Epidermal melanocyte (primary cell): ENCODE results near the gene MAP3K3.

Experiments
- DNase-seq: peaks from one replicate; pipeline ENCODE4 v3.0.0; 2011; ENCODE audit warnings: low spot score; ENCODE audit not compliant: insufficient read length

The MAP3K3 gene

GRCh38 chr17:63622574-63623390 is 565 bp downstream of the MAP3K3 start:
- DNase-seq, result peak; percentile 35

GRCh38 chr17:63623786-63624530 is 1.7 kb downstream of the MAP3K3 start:
- no peak for DNase-seq

- DNase-seq, result no peak
Observed at GRCh38 chr17:63624531-63624880, 2.3 kb downstream of the MAP3K3 start.

GRCh38 chr17:63626551-63627180 is 4.4 kb downstream of the MAP3K3 start:
- DNase-seq, result no peak

- no peak for DNase-seq
Observed at GRCh38 chr17:63629627-63630026, 7.4 kb downstream of the MAP3K3 start.

- no peak for DNase-seq
Observed at GRCh38 chr17:63631062-63631461, 8.8 kb downstream of the MAP3K3 start.

- no peak for DNase-seq
Observed at GRCh38 chr17:63631626-63632025, 9.4 kb downstream of the MAP3K3 start.

GRCh38 chr17:63633742-63634141 is 11.5 kb downstream of the MAP3K3 start:
- DNase-seq, result no peak

GRCh38 chr17:63634163-63634562 is 11.9 kb downstream of the MAP3K3 start:
- DNase-seq, result no peak

GRCh38 chr17:63634816-63635215 is 12.6 kb downstream of the MAP3K3 start:
- DNase-seq, result no peak

GRCh38 chr17:63635290-63635689 is 13.1 kb downstream of the MAP3K3 start:
- no peak for DNase-seq

- DNase-seq, result no peak
Observed at GRCh38 chr17:63635787-63636186, 13.6 kb downstream of the MAP3K3 start.

GRCh38 chr17:63639125-63639524 is 16.9 kb downstream of the MAP3K3 start:
- no peak for DNase-seq

GRCh38 chr17:63640038-63640437 is 17.8 kb downstream of the MAP3K3 start:
- no peak for DNase-seq

GRCh38 chr17:63641692-63642448 is 19.7 kb downstream of the MAP3K3 start:
- no peak for DNase-seq

GRCh38 chr17:63644846-63645245 is 22.6 kb downstream of the MAP3K3 start:
- DNase-seq, result no peak

GRCh38 chr17:63645775-63646487 is 23.7 kb downstream of the MAP3K3 start:
- DNase-seq, result no peak

- no peak for DNase-seq
Observed at GRCh38 chr17:63646488-63646806, 24.2 kb downstream of the MAP3K3 start.

- DNase-seq, result no peak
Observed at GRCh38 chr17:63647065-63647725, 25.0 kb downstream of the MAP3K3 start.

GRCh38 chr17:63647936-63648335 is 25.7 kb downstream of the MAP3K3 start:
- no peak for DNase-seq

GRCh38 chr17:63649813-63650212 is 27.6 kb downstream of the MAP3K3 start:
- DNase-seq, result no peak
